ENCODE results near the gene UQCR11. TPM values are rescaled to one million over a fixed set of nuclear protein-coding genes. Genes with fewer than 3 reads are reported as not detected.

Gene UQCR11
- total and polyA plus RNA-seq, 2 donors (not counting 3 experiments of a cell fraction or from before 2014, with no cell fraction given) = 165 to 210 TPM

DNA sequence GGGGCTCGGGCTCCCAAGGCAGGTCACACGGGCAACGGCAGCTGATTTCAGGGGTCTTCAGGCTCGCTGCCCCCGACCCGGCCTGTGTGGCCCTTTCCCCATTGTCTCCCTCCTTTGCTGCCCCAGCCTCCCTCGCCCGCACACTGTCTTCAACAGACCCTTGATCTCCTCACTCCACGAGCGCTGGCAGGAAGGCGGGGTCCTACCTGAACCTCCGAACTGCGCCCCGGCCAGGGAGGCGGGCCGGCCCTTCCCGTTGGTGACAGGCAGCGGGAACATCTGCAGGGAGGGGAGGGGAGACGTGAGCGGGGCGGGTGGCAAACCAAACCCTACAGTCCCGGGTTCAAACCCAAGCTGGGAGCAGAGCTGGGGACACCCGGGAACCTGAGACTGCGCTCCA lies 40.9 kb upstream of the UQCR11 start:
- intact Hi-C loops (cut with micrococcal nuclease) = no loop called here
- H3K9ac ChIP-seq (replicated peaks; ENCODE audit: extremely low read depth, insufficient read depth, low read length) = no peak overlapping the region

More for the DNA sequence above, 40.9 kb upstream of the UQCR11 start:
- Histone ChIP-seq H3K4me1 (ENCODE audit: control insufficient read depth, extremely low read depth, insufficient read depth, low read length) (peaks cover 2% of the 10 kb centered on the region), H2AFZ (ENCODE audit: low read depth, low read length) (no peak overlapping the region), H3K27me3 (ENCODE audit: control insufficient read depth in 2 of 2, insufficient read depth in 2 of 2, low read length in 2 of 2) (no peaks in the 10 kb centered on the region), H3K4me3 (replicated peaks in 1 of 3; ENCODE audit: insufficient read depth in 1 of 3, low read depth in 1 of 3, low read length in 3 of 3) (no peak overlapping the region), H3K4me2 (ENCODE audit: insufficient read depth, low read length) (no peak overlapping the region), H3K9me1 (replicated peaks; ENCODE audit: control insufficient read depth, extremely low read depth, insufficient read depth, low read length) (no peaks in the 10 kb centered on the region), H3K36me3 (ENCODE audit: control insufficient read depth in 2 of 2, extremely low read depth in 1 of 2, insufficient read depth in 2 of 2, low read length in 2 of 2) (peaks cover 5 to 47% of the 10 kb centered on the region in 2 experiments), H3K79me2 (ENCODE audit: control insufficient read depth, insufficient read depth, low read length) (peaks cover 45% of the 10 kb centered on the region), H3K27ac (ENCODE audit: insufficient read depth, low read depth, low read length) (no peak overlapping the region), H3K9me3 (replicated peaks; ENCODE audit: control insufficient read depth, insufficient read depth, low read length) (no peaks in the 10 kb centered on the region), H4K20me1 (replicated peaks; ENCODE audit: control insufficient read depth, extremely low read depth, insufficient read depth, low read length) (no peaks in the 10 kb centered on the region)
- ChIA-PET CTCF (no interaction called here), POLR2A (no interaction called here)
- dilution Hi-C loops (cut with MboI; ENCODE audit: extremely low pct_ligation_motif_present, low sequenced_read_pairs) = no loop called here
- no peak for DNase-seq (ENCODE audit: low read depth, low spot score)
- no peak for FAIRE-seq
- BruUV-seq (replicated peaks) = no TSS peak
- no peak for TF ChIP-seq EZH2 (IDR thresholded peaks at IDR 0.05; ENCODE audit: borderline replicate concordance, low read depth, low read length, severe bottlenecking)
- TF ChIP-seq POLR2AphosphoS5 (IDR thresholded peaks at IDR 0.05; ENCODE audit: insufficient read depth, low read depth, low read length) = no peak
- TF ChIP-seq JUN (IDR thresholded peaks at IDR 0.05; ENCODE audit: borderline replicate concordance, insufficient read depth, insufficient read length, low read depth) = no peak
- TF ChIP-seq, protein P1, sequence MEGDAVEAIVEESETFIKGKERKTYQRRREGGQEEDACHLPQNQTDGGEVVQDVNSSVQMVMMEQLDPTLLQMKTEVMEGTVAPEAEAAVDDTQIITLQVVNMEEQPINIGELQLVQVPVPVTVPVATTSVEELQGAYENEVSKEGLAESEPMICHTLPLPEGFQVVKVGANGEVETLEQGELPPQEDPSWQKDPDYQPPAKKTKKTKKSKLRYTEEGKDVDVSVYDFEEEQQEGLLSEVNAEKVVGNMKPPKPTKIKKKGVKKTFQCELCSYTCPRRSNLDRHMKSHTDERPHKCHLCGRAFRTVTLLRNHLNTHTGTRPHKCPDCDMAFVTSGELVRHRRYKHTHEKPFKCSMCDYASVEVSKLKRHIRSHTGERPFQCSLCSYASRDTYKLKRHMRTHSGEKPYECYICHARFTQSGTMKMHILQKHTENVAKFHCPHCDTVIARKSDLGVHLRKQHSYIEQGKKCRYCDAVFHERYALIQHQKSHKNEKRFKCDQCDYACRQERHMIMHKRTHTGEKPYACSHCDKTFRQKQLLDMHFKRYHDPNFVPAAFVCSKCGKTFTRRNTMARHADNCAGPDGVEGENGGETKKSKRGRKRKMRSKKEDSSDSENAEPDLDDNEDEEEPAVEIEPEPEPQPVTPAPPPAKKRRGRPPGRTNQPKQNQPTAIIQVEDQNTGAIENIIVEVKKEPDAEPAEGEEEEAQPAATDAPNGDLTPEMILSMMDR (IDR thresholded peaks at IDR 0.05; ENCODE audit: extremely low read depth in 1 of 2, insufficient read depth in 1 of 2, low read depth in 1 of 2, low read length in 2 of 2) = no peak
- no peak for TF ChIP-seq FOS (IDR thresholded peaks at IDR 0.05; ENCODE audit: borderline replicate concordance, insufficient read depth, low read length)
- TF ChIP-seq GATA2 (IDR thresholded peaks at IDR 0.05; ENCODE audit: insufficient read depth, insufficient read length, low read depth, low read length) = no peak
- no peak for TF ChIP-seq POLR2A (IDR thresholded peaks at IDR 0.05; ENCODE audit: low read depth, low read length)
- TF ChIP-seq, protein P2, sequence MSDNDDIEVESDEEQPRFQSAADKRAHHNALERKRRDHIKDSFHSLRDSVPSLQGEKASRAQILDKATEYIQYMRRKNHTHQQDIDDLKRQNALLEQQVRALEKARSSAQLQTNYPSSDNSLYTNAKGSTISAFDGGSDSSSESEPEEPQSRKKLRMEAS (IDR thresholded peaks at IDR 0.05; ENCODE audit: insufficient read depth, insufficient read length) = no peak
- TF ChIP-seq MYC (IDR thresholded peaks at IDR 0.05; ENCODE audit: low read depth, low read length) = no peak
